Ishikawa (cell line): Measurements from ENCODE around the gene FBXO3.

Source experiments
- EP300 ChIP-seq: IDR thresholded peaks from 2 replicates; pipeline ENCODE4 v1.6.1; 2012; ENCODE audit warnings: borderline replicate concordance
- FOXM1 ChIP-seq: IDR thresholded peaks from 2 replicates; pipeline ENCODE4 v1.6.1; 2012; ENCODE audit warnings: low read depth, borderline replicate concordance
- TAF1 ChIP-seq: IDR thresholded peaks from 2 replicates; pipeline ENCODE4 v1.6.1; 2012; ENCODE audit warnings: low read depth, mild to moderate bottlenecking
- TEAD4 ChIP-seq: IDR thresholded peaks from 2 replicates; pipeline ENCODE4 v1.6.1; 2012
- ZBTB7A ChIP-seq: IDR thresholded peaks from 2 replicates; pipeline ENCODE4 v1.6.1; 2012; ENCODE audit warnings: low read depth

GRCh38 chr11:33769542-33769941, 4.8 kb downstream of the FBXO3 start:
- no peak for TF ChIP-seq ZBTB7A
- TF ChIP-seq FOXM1 = no peak
- no peak for TF ChIP-seq TEAD4
- TF ChIP-seq TAF1 = no peak
- TF ChIP-seq EP300 = no peak
